Type B pancreatic cell (in vitro differentiated cells): Measurements from ENCODE around the gene ARL16. TPM values are rescaled to one million over a fixed set of nuclear protein-coding genes. Genes with fewer than 3 reads are reported as not detected.

Source experiments
- DNase-seq: peaks from one replicate; pipeline ENCODE4 v3.0.0; 2021; ENCODE audit warnings: mixed read lengths; ENCODE audit not compliant: unreplicated experiment; ENCODE audit errors: extremely low spot score
- H3K27ac Mint-ChIP-seq: 2 replicates; pipeline ENCODE4 v1.8.0; 2021; ENCODE audit warnings: mild to moderate bottlenecking, mixed read lengths
- H3K27me3 Mint-ChIP-seq: 2 replicates; pipeline ENCODE4 v1.8.0; 2021; ENCODE audit warnings: mixed read lengths
- H3K36me3 Mint-ChIP-seq: 2 replicates; pipeline ENCODE4 v1.8.0; 2021; ENCODE audit warnings: mixed read lengths
- H3K4me1 Mint-ChIP-seq: one replicate; pipeline ENCODE4 v1.8.0; 2021; ENCODE audit warnings: mixed read lengths; ENCODE audit not compliant: unreplicated experiment
- H3K4me3 Mint-ChIP-seq: 2 replicates; pipeline ENCODE4 v1.8.0; 2021; ENCODE audit warnings: mild to moderate bottlenecking, mixed read lengths
- H3K9me3 Mint-ChIP-seq: 2 replicates; pipeline ENCODE4 v1.8.0; 2021; ENCODE audit warnings: mixed read lengths
- total RNA-seq: library from RNA; stranded (reverse); gene quantifications from 2 replicates; pipeline ENCODE4 v1.2.1, GENCODE V29; 2021; ENCODE audit warnings: low replicate concordance
- TF ChIP-seq, protein P1 (sequence below): fragments of 200-600 bp; sonication (generic); conservative IDR thresholded peaks from 2 replicates; pipeline ENCODE4 v1.5.0; 2021; ENCODE audit warnings: antibody characterized with exemption, mild to moderate bottlenecking

ARL16 gene
- total RNA-seq, 1 donor from 2014 or later: 47.2 TPM

- no peak overlapping the region for H3K4me3 Mint-ChIP-seq
- no peaks in the 10 kb centered on the region for H3K9me3 Mint-ChIP-seq
- DNase-seq: no peak
- H3K36me3 Mint-ChIP-seq: no peaks in the 10 kb centered on the region
- H3K27me3 Mint-ChIP-seq: no peaks in the 10 kb centered on the region
- H3K4me1 Mint-ChIP-seq: peaks cover 12% of the 10 kb centered on the region
- no peak overlapping the region for H3K27ac Mint-ChIP-seq
- TF ChIP-seq, protein P1, sequence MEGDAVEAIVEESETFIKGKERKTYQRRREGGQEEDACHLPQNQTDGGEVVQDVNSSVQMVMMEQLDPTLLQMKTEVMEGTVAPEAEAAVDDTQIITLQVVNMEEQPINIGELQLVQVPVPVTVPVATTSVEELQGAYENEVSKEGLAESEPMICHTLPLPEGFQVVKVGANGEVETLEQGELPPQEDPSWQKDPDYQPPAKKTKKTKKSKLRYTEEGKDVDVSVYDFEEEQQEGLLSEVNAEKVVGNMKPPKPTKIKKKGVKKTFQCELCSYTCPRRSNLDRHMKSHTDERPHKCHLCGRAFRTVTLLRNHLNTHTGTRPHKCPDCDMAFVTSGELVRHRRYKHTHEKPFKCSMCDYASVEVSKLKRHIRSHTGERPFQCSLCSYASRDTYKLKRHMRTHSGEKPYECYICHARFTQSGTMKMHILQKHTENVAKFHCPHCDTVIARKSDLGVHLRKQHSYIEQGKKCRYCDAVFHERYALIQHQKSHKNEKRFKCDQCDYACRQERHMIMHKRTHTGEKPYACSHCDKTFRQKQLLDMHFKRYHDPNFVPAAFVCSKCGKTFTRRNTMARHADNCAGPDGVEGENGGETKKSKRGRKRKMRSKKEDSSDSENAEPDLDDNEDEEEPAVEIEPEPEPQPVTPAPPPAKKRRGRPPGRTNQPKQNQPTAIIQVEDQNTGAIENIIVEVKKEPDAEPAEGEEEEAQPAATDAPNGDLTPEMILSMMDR: no peak
Measured at GRCh38 chr17:81640011-81640410, 43.6 kb downstream of the ARL16 start.

DNA sequence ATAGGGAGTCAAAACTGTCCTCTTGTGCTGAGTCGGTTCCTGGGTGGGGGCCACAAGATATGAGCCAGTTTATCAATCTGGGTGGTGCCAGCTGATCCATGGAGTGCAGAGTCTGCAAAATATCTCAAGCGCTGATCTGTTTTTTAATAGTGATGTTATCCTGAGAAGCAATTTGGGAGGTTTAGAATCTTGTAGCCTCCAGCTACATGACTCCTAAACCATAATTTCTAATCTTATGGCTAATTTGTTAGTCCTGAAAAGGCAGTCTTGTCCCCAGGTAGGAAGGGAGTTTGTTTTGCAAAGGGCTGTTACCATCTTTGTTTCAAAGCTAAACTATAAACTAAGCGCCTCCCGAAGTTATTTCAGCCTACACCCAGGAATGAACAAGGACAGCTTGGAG is 44.9 kb downstream of the ARL16 start:
- H3K27ac Mint-ChIP-seq: no peak overlapping the region

DNA sequence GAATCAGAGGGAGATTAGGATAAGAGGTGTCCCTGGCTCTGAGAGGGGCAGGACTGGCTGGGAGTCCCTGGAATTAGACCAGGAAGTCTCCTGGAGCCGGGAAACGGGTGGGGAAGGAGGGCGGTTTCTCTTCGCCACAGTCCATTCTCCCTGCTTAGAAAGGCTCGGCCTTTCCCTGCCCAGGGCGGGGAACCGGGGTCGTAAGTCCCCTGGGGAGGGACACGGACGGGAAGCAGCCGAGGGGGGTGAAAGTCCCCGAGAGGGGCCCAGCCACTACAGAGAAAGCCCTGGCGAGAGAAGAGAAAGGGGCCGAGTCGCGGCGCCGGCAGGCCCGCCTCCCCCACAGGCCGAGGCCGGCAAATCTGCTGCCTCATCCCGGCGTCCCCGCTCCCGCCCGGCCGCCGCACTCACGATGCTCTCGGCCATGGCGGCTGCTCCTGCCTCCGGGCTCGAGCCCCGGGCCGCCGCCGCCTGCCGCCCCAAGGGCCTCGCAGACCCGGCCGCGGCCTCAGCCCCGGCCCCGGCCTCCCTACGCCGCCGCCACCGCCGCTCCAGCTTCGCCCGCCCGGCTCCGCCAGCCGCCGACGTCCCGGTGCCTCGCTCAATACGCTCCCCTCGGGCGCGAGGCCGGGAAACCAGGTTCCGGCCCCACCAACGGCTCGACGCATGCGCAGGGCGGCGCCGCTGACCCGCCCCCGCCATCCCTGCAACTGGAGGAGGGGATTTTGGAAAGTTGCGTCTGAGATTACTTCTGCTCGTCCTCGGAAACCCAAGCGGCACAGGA is 46.9 kb downstream of the ARL16 start, which contains the start of the genes NPLOC4 and TSPAN10:
NPLOC4 (minus strand) TSS at position 608 of the 784 bp plus-strand sequence; CDS start at position 426, 182 bp downstream.
TSPAN10 (plus strand) TSS at position 692 of the 784 bp plus-strand sequence. CDS start 5,217 bp downstream, outside the sequence.
- TF ChIP-seq, protein P1: no peak
- H3K4me3 Mint-ChIP-seq: peak within 1 kb of the TSS; percentile 96
- peak within 1 kb of the TSS; percentile 95 for H3K27ac Mint-ChIP-seq
- peaks cover 3% of the 10 kb centered on the region for H3K36me3 Mint-ChIP-seq
- no peaks in the 10 kb centered on the region for H3K27me3 Mint-ChIP-seq
- peak; percentile 94 for DNase-seq
- H3K9me3 Mint-ChIP-seq: no peaks in the 10 kb centered on the region
- H3K4me1 Mint-ChIP-seq: peaks cover 12% of the 10 kb centered on the region

More for the DNA sequence above, 44.9 kb downstream of the ARL16 start:
- no peaks in the 10 kb centered on the region for H3K9me3 Mint-ChIP-seq
- no peak for DNase-seq
- H3K27me3 Mint-ChIP-seq: no peaks in the 10 kb centered on the region
- TF ChIP-seq, protein P1: no peak
- H3K36me3 Mint-ChIP-seq: no peaks in the 10 kb centered on the region
- peak overlapping the region; percentile 74 for H3K4me3 Mint-ChIP-seq
- peaks cover 12% of the 10 kb centered on the region for H3K4me1 Mint-ChIP-seq

- no peak for DNase-seq
- Mint-ChIP-seq H3K27ac (peak overlapping the region; percentile 95), H3K4me1 (peaks cover 12% of the 10 kb centered on the region), H3K27me3 (no peaks in the 10 kb centered on the region), H3K36me3 (peaks cover 3% of the 10 kb centered on the region), H3K4me3 (peak overlapping the region; percentile 96), H3K9me3 (no peaks in the 10 kb centered on the region)
- TF ChIP-seq, protein P1: no peak
Measured at GRCh38 chr17:81635973-81636504, 47.6 kb downstream of the ARL16 start.

GRCh38 chr17:81635431-81635830 is 48.2 kb downstream of the ARL16 start:
- DNase-seq: no peak
- Mint-ChIP-seq H3K27me3 (no peaks in the 10 kb centered on the region), H3K27ac (peak overlapping the region; percentile 95), H3K4me3 (peak overlapping the region; percentile 96), H3K4me1 (peaks cover 12% of the 10 kb centered on the region), H3K9me3 (no peaks in the 10 kb centered on the region), H3K36me3 (peaks cover 3% of the 10 kb centered on the region)
- TF ChIP-seq, protein P1: no peak
